SK-N-SH treated with all-trans-retinoic acid at 6 μM for 48 hours (cell line): Measurements from ENCODE around the gene CD52.

ENCODE experiments used
- ATAC-seq: fragments of 200-7000 bp; cut with Tn5 transposase; 3 replicates; pipeline ENCODE4 v1.9.1; 2020; ENCODE audit warnings: mild to moderate bottlenecking, moderate library complexity
- ARNTL ChIP-seq: fragments of 450-650 bp; formaldehyde crosslinking; IDR thresholded peaks from 2 replicates; pipeline ENCODE4 v1.5.0; 2020; ENCODE audit warnings: low read depth, mild to moderate bottlenecking, moderate library complexity, borderline replicate concordance
- BACH2 ChIP-seq: fragments of 250-450 bp; sonication (Bioruptor Pico); IDR thresholded peaks from 2 replicates; pipeline ENCODE4 v1.9.0; 2021; ENCODE audit warnings: mild to moderate bottlenecking, borderline replicate concordance
- CREB5 ChIP-seq: fragments of 250-450 bp; sonication (Bioruptor Pico); IDR thresholded peaks from 2 replicates; pipeline ENCODE4 v1.5.1; 2020; ENCODE audit warnings: low read depth, mild to moderate bottlenecking, moderate library complexity
- CSDC2 ChIP-seq: fragments of 250-450 bp; sonication (Bioruptor Pico); IDR thresholded peaks from 2 replicates; pipeline ENCODE4 v1.5.0; 2020; ENCODE audit warnings: mild to moderate bottlenecking, moderate library complexity
- ESRRG ChIP-seq: fragments of 250-450 bp; sonication (Bioruptor Pico); IDR thresholded peaks from 2 replicates; pipeline ENCODE4 v1.6.1; 2021; ENCODE audit warnings: mild to moderate bottlenecking
- ISL1 ChIP-seq: fragments of 250-450 bp; sonication (Bioruptor Pico); IDR thresholded peaks from 2 replicates; pipeline ENCODE4 v2.1.2; 2022; ENCODE audit warnings: mild to moderate bottlenecking, moderate library complexity
- OSR1 ChIP-seq: fragments of 250-450 bp; sonication (Bioruptor Pico); IDR thresholded peaks from 2 replicates; pipeline ENCODE4 v1.8.0; 2022; ENCODE audit warnings: moderate library complexity, mild to moderate bottlenecking, inconsistent platforms
- PPARA ChIP-seq: fragments of 250-450 bp; sonication (Bioruptor Pico); IDR thresholded peaks from 2 replicates; pipeline ENCODE4 v1.5.0; 2020; ENCODE audit warnings: mild to moderate bottlenecking, borderline replicate concordance
- RARB ChIP-seq: fragments of 250-450 bp; sonication (Bioruptor Pico); IDR thresholded peaks from 2 replicates; pipeline ENCODE4 v1.8.0; 2021; ENCODE audit warnings: mild to moderate bottlenecking, moderate library complexity
- SNAI2 ChIP-seq: fragments of 250-450 bp; sonication (Bioruptor Pico); IDR thresholded peaks from 2 replicates; pipeline ENCODE4 v1.5.0; 2020; ENCODE audit warnings: mild to moderate bottlenecking, moderate library complexity
- TOX ChIP-seq: fragments of 250-450 bp; sonication (Bioruptor Pico); IDR thresholded peaks from 2 replicates; pipeline ENCODE4 v1.8.0; 2021; ENCODE audit warnings: mild to moderate bottlenecking, moderate library complexity, borderline replicate concordance
- ZC3H10 ChIP-seq: fragments of 250-450 bp; sonication (Bioruptor Pico); IDR thresholded peaks from 2 replicates; pipeline ENCODE4 v1.5.1; 2021; ENCODE audit warnings: mild to moderate bottlenecking, moderate library complexity
- ZFP30 ChIP-seq: fragments of 450-650 bp; formaldehyde crosslinking; IDR thresholded peaks from 2 replicates; pipeline ENCODE4 v1.5.0; 2022; ENCODE audit warnings: mild to moderate bottlenecking, moderate library complexity
- ZNF565 ChIP-seq: fragments of 450-650 bp; formaldehyde crosslinking; conservative IDR thresholded peaks from 2 replicates; pipeline ENCODE4 v1.5.0; 2020; ENCODE audit warnings: low read depth, mild to moderate bottlenecking, moderate library complexity
- ZNF8 ChIP-seq: fragments of 450-650 bp; formaldehyde crosslinking; IDR thresholded peaks from 2 replicates; pipeline ENCODE4 v1.5.0; 2020; ENCODE audit warnings: mild to moderate bottlenecking, moderate library complexity
- TF ChIP-seq, protein P1 (sequence below): fragments of 250-450 bp; sonication (Bioruptor Pico); IDR thresholded peaks from 2 replicates; pipeline ENCODE4 v1.5.0; 2020; ENCODE audit warnings: mild to moderate bottlenecking, moderate library complexity
- TF ChIP-seq, protein P2 (sequence below): fragments of 250-450 bp; sonication (Bioruptor Pico); IDR thresholded peaks from 2 replicates; pipeline ENCODE4 v1.5.1; 2021; ENCODE audit warnings: mild to moderate bottlenecking, moderate library complexity

The CD52 gene

DNA sequence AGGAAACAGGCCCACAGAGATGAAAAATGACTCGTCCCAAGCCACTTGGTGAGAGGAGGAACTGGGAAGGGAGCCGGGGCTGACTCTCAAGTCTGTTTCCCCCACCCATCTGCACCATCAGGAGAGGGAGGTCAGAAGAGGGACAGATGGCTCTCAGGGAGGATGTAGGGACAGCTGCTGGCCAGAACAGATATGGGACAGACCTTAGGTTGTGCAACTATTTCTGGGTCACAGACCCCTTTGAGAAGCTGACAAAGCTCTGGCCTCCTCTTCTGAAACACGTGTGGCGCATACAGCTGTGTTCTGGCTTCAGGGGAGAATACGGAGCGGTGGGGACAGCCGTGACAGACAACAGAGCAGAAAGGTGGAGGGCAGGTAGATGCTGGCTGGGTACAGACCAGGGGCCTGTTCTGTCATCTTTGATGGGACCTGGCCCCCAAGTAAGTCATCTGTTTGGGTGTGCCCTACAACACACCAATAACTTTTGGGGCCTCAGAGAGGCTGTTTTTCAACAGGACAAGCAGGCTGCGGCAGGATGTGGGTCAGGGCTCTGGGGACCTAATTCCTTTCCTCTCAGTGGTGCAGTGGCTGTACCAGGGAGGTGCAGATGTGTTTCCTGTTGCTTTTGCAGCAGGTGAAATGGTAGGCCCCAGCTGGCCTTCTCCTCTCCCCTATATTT is 30.6 kb upstream of the CD52 start:
- TF ChIP-seq ARNTL (CRISPR knock-in tag): no peak
- TF ChIP-seq ISL1 (CRISPR knock-in tag): no peak
- TF ChIP-seq, protein P1, sequence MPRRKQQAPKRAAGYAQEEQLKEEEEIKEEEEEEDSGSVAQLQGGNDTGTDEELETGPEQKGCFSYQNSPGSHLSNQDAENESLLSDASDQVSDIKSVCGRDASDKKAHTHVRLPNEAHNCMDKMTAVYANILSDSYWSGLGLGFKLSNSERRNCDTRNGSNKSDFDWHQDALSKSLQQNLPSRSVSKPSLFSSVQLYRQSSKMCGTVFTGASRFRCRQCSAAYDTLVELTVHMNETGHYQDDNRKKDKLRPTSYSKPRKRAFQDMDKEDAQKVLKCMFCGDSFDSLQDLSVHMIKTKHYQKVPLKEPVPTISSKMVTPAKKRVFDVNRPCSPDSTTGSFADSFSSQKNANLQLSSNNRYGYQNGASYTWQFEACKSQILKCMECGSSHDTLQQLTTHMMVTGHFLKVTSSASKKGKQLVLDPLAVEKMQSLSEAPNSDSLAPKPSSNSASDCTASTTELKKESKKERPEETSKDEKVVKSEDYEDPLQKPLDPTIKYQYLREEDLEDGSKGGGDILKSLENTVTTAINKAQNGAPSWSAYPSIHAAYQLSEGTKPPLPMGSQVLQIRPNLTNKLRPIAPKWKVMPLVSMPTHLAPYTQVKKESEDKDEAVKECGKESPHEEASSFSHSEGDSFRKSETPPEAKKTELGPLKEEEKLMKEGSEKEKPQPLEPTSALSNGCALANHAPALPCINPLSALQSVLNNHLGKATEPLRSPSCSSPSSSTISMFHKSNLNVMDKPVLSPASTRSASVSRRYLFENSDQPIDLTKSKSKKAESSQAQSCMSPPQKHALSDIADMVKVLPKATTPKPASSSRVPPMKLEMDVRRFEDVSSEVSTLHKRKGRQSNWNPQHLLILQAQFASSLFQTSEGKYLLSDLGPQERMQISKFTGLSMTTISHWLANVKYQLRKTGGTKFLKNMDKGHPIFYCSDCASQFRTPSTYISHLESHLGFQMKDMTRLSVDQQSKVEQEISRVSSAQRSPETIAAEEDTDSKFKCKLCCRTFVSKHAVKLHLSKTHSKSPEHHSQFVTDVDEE (CRISPR knock-in tag): no peak
- TF ChIP-seq CREB5 (CRISPR knock-in tag): no peak
- no peak for TF ChIP-seq ESRRG
- no peak for TF ChIP-seq CSDC2 (CRISPR knock-in tag)
- TF ChIP-seq OSR1 (CRISPR knock-in tag): no peak
- TF ChIP-seq ZC3H10 (CRISPR knock-in tag): no peak
- TF ChIP-seq SNAI2: no peak
- TF ChIP-seq TOX: no peak
- no peak for TF ChIP-seq BACH2 (CRISPR knock-in tag)
- TF ChIP-seq PPARA: no peak
- TF ChIP-seq ZNF565 (CRISPR knock-in tag): no peak
- TF ChIP-seq ZNF8 (CRISPR knock-in tag): no peak
- no peak for ATAC-seq

GRCh38 chr1:26287811-26288210 is 29.9 kb upstream of the CD52 start:
- ATAC-seq: no peak
- TF ChIP-seq, protein P1 (CRISPR knock-in tag): no peak
- TF ChIP-seq ZNF565 (CRISPR knock-in tag) (no peak), RARB (CRISPR knock-in tag) (no peak), SNAI2 (no peak), ZFP30 (CRISPR knock-in tag) (no peak), PPARA (no peak), CSDC2 (CRISPR knock-in tag) (no peak), ZNF8 (CRISPR knock-in tag) (no peak), CREB5 (CRISPR knock-in tag) (no peak), ZC3H10 (CRISPR knock-in tag) (no peak), ARNTL (CRISPR knock-in tag) (no peak)
- TF ChIP-seq, protein P2, sequence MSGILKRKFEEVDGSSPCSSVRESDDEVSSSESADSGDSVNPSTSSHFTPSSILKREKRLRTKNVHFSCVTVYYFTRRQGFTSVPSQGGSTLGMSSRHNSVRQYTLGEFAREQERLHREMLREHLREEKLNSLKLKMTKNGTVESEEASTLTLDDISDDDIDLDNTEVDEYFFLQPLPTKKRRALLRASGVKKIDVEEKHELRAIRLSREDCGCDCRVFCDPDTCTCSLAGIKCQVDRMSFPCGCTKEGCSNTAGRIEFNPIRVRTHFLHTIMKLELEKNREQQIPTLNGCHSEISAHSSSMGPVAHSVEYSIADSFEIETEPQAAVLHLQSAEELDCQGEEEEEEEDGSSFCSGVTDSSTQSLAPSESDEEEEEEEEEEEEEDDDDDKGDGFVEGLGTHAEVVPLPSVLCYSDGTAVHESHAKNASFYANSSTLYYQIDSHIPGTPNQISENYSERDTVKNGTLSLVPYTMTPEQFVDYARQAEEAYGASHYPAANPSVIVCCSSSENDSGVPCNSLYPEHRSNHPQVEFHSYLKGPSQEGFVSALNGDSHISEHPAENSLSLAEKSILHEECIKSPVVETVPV (CRISPR knock-in tag): no peak

GRCh38 chr1:26288311-26288941 is 29.3 kb upstream of the CD52 start:
- TF ChIP-seq SNAI2: no peak

More at GRCh38 chr1:26288311-26288941, 29.3 kb upstream of the CD52 start:
- ATAC-seq: no peak
